GM19467 (cell line): ENCODE results near the gene RIOK3.
A peak's percentile ranks its signal among the peaks of the same experiment; 100 is the strongest.
"Not testable (repeated sequence)": the region's sequence is repeated elsewhere in the genome, so short reads cannot be mapped to it uniquely, and the experiment has no call there.

ENCODE experiments used
- ATAC-seq: cut with Tn5 transposase; IDR thresholded peaks from one replicate; pipeline ENCODE4 v1.9.1; 2021; ENCODE audit warnings: mild to moderate bottlenecking, moderate library complexity; ENCODE audit not compliant: unreplicated experiment

Gene RIOK3

DNA sequence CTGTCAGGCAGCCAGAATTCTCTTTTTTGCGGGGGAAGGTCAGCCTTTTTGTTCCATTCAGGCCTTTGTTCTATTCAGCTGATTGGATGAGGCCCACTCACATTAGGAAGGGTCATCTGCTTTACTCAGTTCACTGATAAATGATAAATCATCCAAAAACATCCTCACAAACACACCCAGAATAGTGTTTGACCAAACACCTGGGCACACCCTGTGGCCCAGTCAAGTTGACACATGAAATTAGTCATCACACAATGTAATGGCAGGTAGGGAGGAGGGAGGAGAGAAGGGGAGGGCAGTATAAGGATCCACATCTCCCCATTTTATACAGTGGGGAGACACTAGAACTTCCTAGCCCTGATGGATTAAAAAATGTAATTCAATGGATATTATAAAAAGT is 41.9 kb downstream of the RIOK3 start:
- no peak for ATAC-seq

DNA sequence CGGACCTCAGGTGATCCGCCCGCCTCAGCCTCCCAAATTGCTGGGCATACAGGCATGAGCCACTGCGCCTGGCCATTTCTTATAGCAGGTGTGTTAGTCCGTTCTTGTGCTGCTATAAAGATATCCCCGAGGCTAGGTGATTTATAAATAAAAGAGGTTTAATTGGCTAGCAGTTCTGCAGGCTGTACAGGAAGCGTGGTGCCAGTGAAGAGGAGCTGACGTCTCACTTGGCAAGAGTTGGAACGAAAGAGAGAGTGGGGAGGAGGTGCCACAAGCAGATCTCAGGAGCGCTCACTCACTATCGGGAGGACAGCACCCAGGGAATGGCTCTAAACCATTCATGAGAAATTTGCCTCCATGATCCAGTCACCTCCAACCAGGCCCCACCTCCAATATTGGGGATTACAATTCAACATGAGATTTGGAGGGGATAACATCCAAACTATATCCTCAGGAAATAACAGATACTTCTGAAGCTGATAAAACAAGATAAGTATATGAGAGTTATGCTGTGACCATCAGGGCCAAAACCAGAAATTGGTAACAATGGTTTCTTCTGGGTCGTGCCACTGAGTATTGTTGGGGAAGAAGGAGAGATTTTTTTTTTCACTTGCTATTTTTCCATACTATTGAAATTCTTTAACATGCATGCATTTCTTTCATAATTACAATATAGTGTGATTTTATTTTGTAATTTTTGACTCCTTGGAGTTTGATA is 42.8 kb downstream of the RIOK3 start:
- no peak for ATAC-seq

DNA sequence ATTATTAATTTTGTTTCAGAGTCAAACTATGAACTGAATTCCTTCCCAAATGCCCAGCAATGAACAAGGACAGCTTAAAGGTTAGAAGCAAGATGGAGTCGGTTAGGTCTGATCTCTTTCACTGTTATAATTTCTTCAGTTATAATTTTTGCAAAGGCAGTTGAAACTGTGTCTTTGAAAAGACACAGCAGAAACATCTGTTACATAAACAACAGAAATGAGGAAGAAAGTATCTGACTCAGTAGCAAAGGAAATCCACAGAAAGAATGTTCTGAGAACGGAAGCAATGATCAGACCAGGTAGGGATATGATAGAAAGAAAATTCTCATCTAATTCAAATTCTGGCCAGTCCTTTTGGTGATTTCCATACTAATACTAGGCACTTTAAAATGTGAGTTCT is 45.0 kb downstream of the RIOK3 start:
- ATAC-seq, result no peak

DNA sequence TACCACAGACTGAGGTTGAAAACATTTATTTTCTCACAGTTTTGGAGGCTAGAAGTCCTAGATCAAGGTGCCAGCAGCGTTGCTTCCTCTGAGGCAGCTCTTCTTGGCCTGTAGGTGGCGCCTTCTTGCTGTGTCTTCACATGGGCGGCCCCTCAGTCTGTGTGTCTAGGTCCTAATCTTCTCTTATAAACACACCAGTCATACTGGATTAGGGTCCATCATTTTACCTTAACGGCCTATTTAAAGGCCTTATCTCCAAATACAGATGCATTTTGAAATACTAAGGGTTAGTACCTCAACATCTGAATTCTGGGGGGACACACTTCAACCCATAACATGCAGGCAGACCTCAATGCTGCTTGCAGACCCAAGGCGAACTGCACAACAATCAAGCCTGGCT is 45.8 kb downstream of the RIOK3 start:
- ATAC-seq, result peak; percentile 31

DNA sequence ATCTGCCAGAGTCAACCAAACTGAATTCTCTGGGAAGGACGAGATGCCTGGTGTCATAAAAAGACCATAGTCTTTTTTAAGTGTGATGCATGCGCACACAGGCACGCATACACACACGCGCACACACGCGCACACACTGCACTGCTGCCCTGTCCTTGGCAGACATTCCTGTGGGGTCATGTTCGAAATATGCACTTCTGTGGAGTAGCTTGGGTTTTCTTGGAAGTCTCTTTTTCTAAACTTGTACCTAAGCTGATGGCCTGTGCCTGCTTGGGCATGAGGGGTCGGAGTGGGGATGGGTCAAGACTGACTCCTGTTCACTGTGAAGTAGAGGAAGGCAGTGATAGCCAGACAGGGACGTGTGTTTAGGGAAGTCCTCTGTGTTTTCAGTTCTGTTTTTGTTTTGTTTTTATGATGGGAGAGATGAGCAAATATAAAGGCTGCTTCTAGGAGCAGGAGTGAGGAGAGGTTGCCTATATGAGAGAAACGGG is 46.2 kb downstream of the RIOK3 start:
- no peak for ATAC-seq

DNA sequence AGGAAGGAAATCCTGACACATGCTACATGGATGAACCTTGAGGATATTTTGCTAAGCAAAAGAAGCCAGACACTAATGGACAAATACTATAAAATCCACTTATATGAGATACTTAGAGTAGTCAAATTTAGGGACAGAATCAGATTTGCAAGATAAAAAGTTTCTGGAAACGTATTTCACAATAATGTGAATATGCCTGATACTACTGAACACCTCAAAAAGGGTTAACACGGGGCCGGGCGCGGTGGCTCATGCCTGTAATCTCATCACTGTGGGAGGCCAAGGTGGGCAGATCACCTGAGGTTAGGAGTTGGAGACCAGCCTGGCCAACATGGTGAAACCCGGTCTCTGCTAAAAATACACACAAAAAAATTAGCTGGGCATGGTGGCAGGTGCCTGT is 48.5 kb downstream of the RIOK3 start:
- ATAC-seq, result no peak

DNA sequence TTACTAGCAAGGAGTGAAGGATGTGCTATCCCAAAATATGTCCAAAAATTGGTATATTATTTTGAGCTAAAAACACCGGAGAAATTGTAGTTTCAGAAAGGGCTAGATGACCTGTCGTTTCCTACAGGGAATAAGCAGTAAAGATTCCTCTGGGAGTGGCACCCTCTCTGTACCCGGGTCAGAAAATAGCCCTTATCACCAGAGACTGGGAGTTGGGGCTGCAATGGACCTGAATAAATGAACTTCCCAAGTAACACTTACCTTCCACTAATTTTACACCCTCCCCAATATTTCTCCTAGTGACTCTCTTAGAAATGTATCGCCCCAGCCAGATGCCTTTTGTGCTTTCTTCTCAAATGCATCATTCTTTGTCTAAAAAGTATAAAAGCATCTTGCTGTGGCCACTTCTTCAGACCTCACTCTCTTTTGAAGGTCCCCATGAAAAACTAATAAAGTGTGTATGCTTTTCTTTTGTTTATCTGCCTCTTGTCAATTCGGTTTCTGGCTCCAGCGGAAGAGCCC is 49.5 kb downstream of the RIOK3 start:
- ATAC-seq, result no peak

DNA sequence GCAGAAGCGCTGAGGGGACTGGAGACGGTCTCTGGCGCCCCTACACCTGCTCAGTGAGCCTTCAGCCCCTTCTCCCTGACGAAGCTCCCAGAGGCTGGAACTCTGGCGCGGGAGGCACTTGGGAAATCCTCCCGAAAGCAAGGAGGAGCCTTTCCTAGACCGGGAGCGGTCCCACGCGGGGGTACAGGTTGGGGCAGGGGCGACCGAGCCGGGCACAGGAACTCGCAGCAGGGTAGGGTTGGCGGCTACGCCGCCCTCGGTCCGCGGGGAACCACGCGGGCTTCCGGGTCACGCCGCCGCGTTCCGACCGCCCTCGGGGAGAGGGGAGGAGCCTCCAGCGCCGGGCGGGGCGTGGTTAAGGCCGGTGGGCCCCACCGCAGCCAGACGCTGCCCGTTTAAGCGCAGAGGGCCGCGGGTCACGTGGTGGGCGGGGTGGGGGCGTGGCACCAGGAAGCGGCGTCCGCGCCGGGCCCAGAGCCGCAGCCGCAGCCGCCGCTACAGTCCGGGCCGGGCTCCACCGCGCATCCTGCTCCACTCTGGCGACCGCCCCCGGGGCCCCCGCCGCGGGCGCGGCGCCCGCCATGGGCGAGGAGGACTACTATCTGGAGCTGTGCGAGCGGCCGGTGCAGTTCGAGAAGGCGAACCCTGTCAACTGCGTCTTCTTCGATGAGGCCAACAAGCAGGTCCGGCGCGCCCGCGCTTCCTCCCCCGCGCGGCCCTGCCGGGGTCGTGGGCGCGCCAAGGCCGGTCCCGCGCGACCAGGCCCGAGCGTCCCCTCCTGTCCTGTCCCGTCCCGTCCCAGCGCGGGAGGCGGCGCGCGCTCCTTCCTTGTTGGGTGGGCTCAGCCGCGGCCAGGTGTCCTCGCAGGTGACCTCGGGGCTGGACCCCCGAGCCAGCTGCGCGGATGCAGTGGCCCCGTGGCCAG is 50.2 kb downstream of the RIOK3 start, which contains the start of gene RMC1:
RMC1 (plus strand) TSS at position 474 of the 925 bp plus-strand sequence; CDS start at position 582, 108 bp downstream.
- ATAC-seq, result peak; percentile 77

DNA sequence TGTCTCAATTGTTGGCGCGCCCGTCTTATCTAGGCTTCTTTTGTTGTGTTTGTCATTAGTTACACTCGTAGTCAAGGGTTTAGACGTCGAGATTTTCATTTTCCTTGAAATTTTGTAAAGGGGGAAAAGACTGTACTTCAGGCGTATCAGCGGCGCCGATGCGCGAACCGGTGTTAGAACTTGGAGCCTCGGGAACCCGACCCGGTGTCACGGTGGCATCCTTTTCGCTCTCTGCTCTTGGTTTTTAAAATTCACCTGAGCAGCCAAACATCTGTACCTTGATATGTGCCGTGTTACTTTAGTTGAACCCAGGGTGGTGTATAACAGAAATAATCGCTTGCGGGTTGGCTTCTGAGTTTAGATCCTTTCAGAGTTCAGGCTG is 50.9 kb downstream of the RIOK3 start:
- no peak for ATAC-seq

DNA sequence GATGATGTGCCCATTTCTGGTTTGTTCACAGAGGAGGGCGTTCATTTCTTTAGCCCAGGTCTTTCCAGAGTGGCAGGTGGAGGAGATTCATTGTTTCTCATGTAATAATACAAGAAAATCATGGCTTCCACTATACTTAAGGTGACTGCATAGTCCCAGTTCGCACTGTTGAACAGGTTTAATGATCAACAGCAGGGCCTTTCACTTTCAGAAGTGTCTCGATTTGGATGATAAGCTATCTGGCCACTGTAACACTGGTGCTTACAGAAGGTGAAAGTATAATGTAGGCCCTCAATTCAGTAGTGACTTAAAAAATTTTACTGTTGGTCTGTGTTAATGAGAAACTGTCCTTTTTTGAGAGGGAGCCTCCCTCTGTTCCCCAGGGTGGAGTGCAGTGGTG is 51.6 kb downstream of the RIOK3 start:
- peak; percentile 52 for ATAC-seq

DNA sequence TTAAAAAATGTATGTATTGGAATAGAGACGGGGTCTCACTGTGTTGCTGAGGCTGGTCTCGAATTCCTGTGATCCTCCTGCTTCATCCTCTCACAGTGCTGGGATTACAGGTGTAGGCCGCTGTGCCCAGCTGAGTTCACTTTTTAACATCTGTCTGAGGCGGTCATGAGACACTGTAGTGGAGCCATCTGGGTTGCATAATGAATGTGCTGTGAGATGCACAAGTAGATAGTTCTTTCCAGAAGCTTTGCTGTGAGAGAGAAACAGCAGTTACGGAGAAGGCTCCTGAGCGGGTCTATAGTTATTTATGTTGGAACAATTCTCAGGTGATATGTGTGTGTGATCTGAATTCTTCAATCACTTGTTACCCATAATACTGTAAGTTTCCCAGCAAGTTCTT is 53.3 kb downstream of the RIOK3 start:
- no peak for ATAC-seq

DNA sequence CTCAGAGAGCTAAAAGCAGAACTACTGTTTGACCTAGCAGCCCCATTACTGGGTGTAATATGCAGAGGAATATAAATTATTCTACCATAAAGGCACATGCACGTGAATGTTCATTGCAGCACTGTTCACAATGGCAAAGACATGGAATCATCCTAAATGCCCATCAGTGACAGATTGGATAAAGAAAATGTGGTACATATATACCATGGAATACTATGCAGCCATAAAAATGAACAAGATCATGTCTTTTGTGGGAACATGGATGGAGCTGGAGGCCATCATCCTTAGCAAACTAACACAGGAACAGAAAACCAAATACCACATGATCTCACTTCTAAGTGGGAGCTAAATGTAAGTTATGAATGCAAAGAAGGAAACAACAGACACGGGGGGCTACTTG is 57.8 kb downstream of the RIOK3 start:
- ATAC-seq, result not testable (repeated sequence)

DNA sequence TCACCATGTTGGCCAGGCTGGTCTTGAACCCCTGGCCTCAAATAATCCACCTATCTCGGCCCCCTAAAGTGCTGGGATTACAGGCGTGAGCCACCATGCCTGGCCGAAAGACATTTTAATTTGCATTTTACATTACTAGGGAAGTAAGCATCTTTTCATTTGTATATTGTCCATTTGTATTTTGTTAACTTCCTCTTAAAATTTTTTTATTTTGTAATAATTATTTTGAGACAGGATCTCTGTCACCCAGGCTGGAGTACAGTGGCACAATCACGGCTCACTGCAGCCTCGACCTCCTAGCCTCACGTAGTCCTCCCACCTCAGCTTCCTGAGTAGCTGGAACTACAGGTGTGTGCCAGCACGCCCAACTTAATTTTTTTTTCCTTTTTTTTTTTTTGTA is 59.1 kb downstream of the RIOK3 start:
- ATAC-seq, result not testable (repeated sequence)

DNA sequence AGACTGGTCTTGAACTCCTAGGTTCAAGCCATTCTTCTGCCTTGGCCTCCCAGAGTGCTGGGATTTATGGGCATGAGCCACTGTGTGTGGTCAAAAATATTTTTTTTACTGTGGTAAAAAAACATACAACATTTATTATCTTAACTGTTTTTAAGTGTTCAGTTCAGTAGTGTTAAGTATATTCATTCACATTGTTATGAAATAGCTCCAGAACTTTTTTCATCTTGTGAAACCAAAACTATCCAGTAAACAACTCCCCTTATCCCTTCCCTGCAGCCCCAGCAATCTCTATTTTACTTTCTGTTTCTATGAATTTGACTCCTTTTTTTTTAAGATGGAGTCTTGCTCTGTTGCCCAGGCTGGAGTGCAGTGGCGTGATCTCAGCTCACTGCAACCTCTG is 59.6 kb downstream of the RIOK3 start:
- no peak for ATAC-seq

DNA sequence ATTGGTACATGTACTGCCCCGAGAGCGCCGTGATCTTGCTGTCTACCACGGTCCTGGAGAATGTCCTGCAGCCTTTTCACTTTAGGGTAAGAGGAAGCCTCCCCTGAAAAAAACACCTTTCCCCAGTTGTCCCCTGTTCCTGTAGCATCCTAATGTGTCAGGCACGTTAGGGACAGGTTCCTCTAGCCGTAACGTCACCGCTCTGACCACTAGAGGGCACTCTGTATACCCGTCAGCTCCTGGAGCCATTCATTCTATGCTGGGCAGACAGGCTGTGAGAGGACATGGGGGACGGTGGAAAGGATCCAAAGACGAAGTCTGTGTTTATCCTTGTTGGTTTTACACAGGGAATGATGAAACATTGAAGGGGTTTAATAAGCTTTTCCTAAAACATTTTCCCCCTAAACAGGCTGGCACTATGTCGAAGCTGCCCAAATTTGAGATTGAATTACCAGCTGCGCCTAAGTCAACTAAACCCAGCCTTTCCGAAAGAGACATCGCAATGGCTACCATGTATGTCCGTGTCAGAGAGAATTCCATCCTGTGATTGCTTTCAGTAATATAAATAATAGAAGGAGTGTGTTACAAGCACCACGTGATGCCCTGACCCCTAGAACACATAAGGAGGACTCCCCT is 62.9 kb downstream of the RIOK3 start:
- peak; percentile 83 for ATAC-seq

DNA sequence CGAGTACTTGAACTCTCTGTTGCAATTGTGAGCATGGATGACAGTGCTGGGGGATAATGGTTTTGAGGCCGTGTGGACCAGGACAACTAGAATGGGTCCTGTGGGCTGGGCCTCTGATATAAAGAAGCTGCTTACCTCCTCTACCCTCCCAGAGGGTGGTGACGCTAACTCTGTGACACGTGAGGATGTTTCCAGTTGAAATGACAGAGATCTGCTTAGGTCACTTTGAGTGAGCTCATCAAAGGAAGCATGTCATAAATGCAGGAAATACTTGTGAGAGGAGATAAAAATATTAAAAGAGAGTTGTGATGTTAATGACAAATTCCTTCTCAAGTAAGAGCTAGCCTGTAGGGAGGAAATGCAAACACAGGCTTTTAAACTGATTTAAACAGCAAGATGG is 66.6 kb downstream of the RIOK3 start:
- ATAC-seq, result no peak

DNA sequence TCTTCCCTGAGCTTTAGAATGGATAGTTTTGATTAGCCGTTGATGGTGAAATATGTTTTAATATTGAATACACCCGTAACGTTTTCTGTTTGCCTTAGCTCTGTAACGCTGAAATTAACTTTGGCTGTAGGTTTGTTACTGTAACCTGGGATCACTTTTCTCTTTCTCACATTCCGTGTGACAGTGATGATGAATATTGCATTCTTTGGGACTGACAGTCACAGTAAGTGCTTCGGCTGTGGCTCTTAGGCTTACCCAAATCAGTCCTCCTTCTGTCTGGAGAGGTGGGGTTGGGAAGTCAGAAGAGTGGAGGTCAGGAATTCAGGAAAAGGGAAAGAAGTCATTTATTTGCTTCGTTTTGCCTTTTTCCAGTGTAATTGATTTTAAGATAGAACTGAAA is 68.2 kb downstream of the RIOK3 start:
- no peak for ATAC-seq

DNA sequence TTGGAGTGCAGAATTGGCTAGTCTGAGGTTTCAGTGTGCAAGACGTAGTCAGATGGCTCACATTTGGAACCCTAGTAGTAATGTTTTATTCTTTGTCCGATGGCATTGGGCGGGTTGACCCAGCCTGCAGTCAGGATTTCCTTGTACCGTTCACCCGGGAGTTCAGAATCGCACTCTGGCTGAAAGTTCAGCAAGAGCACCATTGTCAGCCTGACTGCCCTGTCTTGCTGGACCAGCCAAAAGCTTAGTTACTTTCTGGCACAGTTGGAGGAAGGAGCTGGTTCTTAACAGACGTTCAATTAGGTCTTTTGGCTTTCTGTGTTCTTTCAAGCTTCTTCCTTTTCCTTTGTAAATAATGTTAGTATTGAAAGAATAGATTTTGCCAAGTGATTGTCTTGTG is 68.8 kb downstream of the RIOK3 start:
- ATAC-seq, result no peak

DNA sequence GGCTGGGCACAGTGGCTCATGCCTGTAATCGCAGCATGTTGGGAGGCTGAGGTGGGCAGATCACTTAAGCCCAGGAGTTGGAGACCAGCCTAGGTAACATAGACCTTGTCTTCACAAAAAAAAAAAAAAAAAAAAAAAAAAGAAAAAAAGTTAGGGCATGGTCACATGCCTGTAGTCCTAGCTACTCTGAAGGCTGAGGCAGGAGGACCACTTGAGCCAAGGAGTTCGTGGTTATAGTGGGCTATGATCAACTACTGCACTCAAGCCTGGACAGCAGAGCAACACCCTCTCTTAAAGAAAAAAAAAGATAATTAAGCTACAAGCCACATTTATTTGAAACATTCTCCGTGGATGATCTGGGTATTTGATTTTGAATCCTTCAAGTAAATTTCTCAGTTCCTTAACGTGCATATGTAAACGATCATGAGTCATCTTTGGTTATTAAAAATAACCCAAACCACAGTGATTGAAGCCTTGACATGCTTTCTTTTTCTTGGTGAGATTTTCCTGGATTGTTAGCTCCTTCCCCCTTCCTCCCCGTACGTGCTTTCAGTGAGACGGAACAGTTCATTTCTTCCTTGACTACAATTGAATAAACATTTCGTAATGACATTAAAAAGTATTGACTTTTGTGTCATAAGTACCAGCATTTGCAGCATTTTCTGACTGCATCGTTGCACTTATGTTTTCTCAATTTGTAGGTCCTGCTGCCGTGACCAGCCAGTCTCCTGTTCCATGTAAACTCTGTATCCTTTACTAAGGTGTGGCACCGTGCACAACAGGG is 70.5 kb downstream of the RIOK3 start:
- no peak for ATAC-seq

DNA sequence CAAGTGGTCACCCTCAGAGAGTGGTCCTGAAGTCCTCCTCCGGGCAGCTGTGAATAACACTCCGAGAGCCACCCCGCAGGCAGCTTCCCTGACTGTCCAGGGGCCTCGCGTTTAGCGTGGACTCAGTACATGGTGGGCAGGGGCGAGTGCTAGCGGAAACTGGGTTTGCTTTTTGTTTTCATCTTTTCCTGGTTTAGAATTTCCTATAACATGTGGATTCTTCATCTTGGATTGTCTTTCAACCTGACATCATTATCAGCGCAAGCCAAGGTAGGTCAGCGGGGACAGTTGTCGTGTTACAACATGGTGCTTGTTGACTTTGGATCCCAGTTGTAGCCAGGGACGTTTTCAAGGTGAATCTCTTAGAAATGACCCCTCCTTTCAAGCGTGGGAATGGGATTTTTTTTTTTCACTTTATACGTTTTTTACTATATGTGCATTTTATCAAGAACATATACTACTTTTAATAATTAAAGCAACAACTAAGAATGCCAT is 71.2 kb downstream of the RIOK3 start:
- no peak for ATAC-seq
